GM21381 (cell line): ENCODE measurements around the gene ZNF770.

Experiments
- ATAC-seq: cut with Tn5 transposase; IDR thresholded peaks from one replicate; pipeline ENCODE4 v1.9.1; 2021; ENCODE audit warnings: mild to moderate bottlenecking, moderate library complexity; ENCODE audit not compliant: unreplicated experiment

ZNF770 gene

GRCh38 chr15:34988027-34988902, at the start of gene ZNF770:
ZNF770 (minus strand) TSS chr15:34988287; CDS start chr15:34983434, 4,853 bp downstream.
- peak; percentile 77 for ATAC-seq

- ATAC-seq: no peak
Observed at GRCh38 chr15:35028235-35028984, 40.3 kb upstream of the ZNF770 start.

GRCh38 chr15:35023804-35024203, 35.7 kb upstream of the ZNF770 start:
- ATAC-seq: no peak

- no peak for ATAC-seq
Observed at GRCh38 chr15:35020974-35021373, 32.9 kb upstream of the ZNF770 start.

- ATAC-seq: no peak
Observed at GRCh38 chr15:35019404-35020327, 31.6 kb upstream of the ZNF770 start.

- no peak for ATAC-seq
Observed at GRCh38 chr15:35014241-35014640, 26.2 kb upstream of the ZNF770 start.

GRCh38 chr15:35013370-35013769, 25.3 kb upstream of the ZNF770 start:
- no peak for ATAC-seq

- no peak for ATAC-seq
Observed at GRCh38 chr15:35007397-35007796, 19.3 kb upstream of the ZNF770 start.

- no peak for ATAC-seq
Observed at GRCh38 chr15:35005933-35006332, 17.8 kb upstream of the ZNF770 start.

- ATAC-seq: no peak
Observed at GRCh38 chr15:35003928-35004327, 15.8 kb upstream of the ZNF770 start.

- no peak for ATAC-seq
Observed at GRCh38 chr15:35000511-35000910, 12.4 kb upstream of the ZNF770 start.

GRCh38 chr15:34999906-35000305, 11.8 kb upstream of the ZNF770 start:
- ATAC-seq: no peak

- ATAC-seq: no peak
Observed at GRCh38 chr15:34994925-34995324, 6.8 kb upstream of the ZNF770 start.

- peak; percentile 90 for ATAC-seq
Observed at GRCh38 chr15:34993877-34994276, 5.8 kb upstream of the ZNF770 start.

- no peak for ATAC-seq
Observed at GRCh38 chr15:34993412-34993811, 5.3 kb upstream of the ZNF770 start.

GRCh38 chr15:34987609-34988026, 469 bp downstream of the ZNF770 start:
- ATAC-seq: peak; percentile 11

GRCh38 chr15:34986771-34987480, 1.2 kb downstream of the ZNF770 start:
- ATAC-seq: no peak

- ATAC-seq: no peak
Observed at GRCh38 chr15:34986326-34986725, 1.8 kb downstream of the ZNF770 start.

- ATAC-seq: no peak
Observed at GRCh38 chr15:34984889-34985630, 3.0 kb downstream of the ZNF770 start.

- no peak for ATAC-seq
Observed at GRCh38 chr15:34976743-34977142, 11.3 kb downstream of the ZNF770 start.
